HEK293 (cell line): ENCODE results near the gene BNC1.

Source experiments
- GLIS2 ChIP-seq: fragments of 450-650 bp; formaldehyde crosslinking; IDR thresholded peaks from 2 replicates; pipeline ENCODE4 v1.5.1; 2016; ENCODE audit warnings: missing biosample characterization, missing genetic modification characterization
- MZF1 ChIP-seq: fragments of 450-650 bp; formaldehyde crosslinking; IDR thresholded peaks from 2 replicates; pipeline ENCODE4 v1.5.1; 2017; ENCODE audit warnings: missing biosample characterization, missing genetic modification characterization, borderline replicate concordance
- PRDM4 ChIP-seq: fragments of 450-650 bp; formaldehyde crosslinking; IDR thresholded peaks from 2 replicates; pipeline ENCODE4 v1.5.1; 2017; ENCODE audit warnings: missing biosample characterization, missing genetic modification characterization
- REPIN1 ChIP-seq: fragments of 450-650 bp; formaldehyde crosslinking; IDR thresholded peaks from 2 replicates; pipeline ENCODE4 v1.5.1; 2017; ENCODE audit warnings: missing biosample characterization, missing genetic modification characterization, low read depth
- SALL2 ChIP-seq: fragments of 450-650 bp; formaldehyde crosslinking; IDR thresholded peaks from 2 replicates; pipeline ENCODE4 v1.5.0; 2017; ENCODE audit warnings: missing biosample characterization, mild to moderate bottlenecking, missing genetic modification characterization, borderline replicate concordance
- SP7 ChIP-seq: fragments of 450-650 bp; formaldehyde crosslinking; IDR thresholded peaks from 2 replicates; pipeline ENCODE4 v1.5.1; 2016; ENCODE audit warnings: missing biosample characterization, missing genetic modification characterization
- TSHZ1 ChIP-seq: fragments of 450-650 bp; formaldehyde crosslinking; IDR thresholded peaks from 2 replicates; pipeline ENCODE4 v1.5.1; 2016; ENCODE audit warnings: missing biosample characterization, missing genetic modification characterization, borderline replicate concordance
- ZBTB48 ChIP-seq: fragments of 450-650 bp; formaldehyde crosslinking; IDR thresholded peaks from 2 replicates; pipeline ENCODE4 v1.5.1; 2016; ENCODE audit warnings: missing biosample characterization, missing genetic modification characterization
- ZBTB7A ChIP-seq: fragments of 450-650 bp; formaldehyde crosslinking; IDR thresholded peaks from 2 replicates; pipeline ENCODE4 v1.5.1; 2016; ENCODE audit warnings: low read depth, missing biosample characterization, missing genetic modification characterization
- ZFP41 ChIP-seq: fragments of 450-650 bp; formaldehyde crosslinking; IDR thresholded peaks from 2 replicates; pipeline ENCODE4 v1.5.1; 2016; ENCODE audit warnings: missing biosample characterization, missing genetic modification characterization, borderline replicate concordance
- ZNF146 ChIP-seq: fragments of 450-650 bp; formaldehyde crosslinking; IDR thresholded peaks from 2 replicates; pipeline ENCODE4 v1.5.1; 2016; ENCODE audit warnings: missing biosample characterization, missing genetic modification characterization
- ZNF157 ChIP-seq: fragments of 450-650 bp; formaldehyde crosslinking; IDR thresholded peaks from 2 replicates; pipeline ENCODE4 v1.5.1; 2016; ENCODE audit warnings: missing biosample characterization, missing genetic modification characterization
- ZNF248 ChIP-seq: fragments of 450-650 bp; formaldehyde crosslinking; IDR thresholded peaks from 2 replicates; pipeline ENCODE4 v1.5.1; 2017; ENCODE audit warnings: missing biosample characterization, missing genetic modification characterization
- ZNF335 ChIP-seq: fragments of 450-650 bp; formaldehyde crosslinking; conservative IDR thresholded peaks from 2 replicates; pipeline ENCODE4 v1.5.1; 2016; ENCODE audit warnings: missing biosample characterization, missing genetic modification characterization
- ZNF366 ChIP-seq: fragments of 450-650 bp; formaldehyde crosslinking; conservative IDR thresholded peaks from 2 replicates; pipeline ENCODE4 v1.5.1; 2016; ENCODE audit warnings: missing biosample characterization, missing genetic modification characterization
- ZNF433 ChIP-seq: fragments of 450-650 bp; formaldehyde crosslinking; IDR thresholded peaks from 2 replicates; pipeline ENCODE4 v1.5.1; 2016; ENCODE audit warnings: missing biosample characterization, missing genetic modification characterization, low read depth
- ZNF510 ChIP-seq: fragments of 450-650 bp; formaldehyde crosslinking; IDR thresholded peaks from 2 replicates; pipeline ENCODE4 v1.5.1; 2018; ENCODE audit warnings: mild to moderate bottlenecking, missing genetic modification characterization, missing biosample characterization; ENCODE audit not compliant: insufficient replicate concordance
- ZNF549 ChIP-seq: fragments of 450-650 bp; IDR thresholded peaks from 2 replicates; pipeline ENCODE4 v1.5.1; 2018; ENCODE audit warnings: missing biosample characterization, missing genetic modification characterization, mild to moderate bottlenecking, inconsistent platforms, moderate library complexity
- ZNF654 ChIP-seq: fragments of 450-650 bp; formaldehyde crosslinking; IDR thresholded peaks from 2 replicates; pipeline ENCODE4 v1.5.1; 2016; ENCODE audit warnings: low read depth, missing biosample characterization, missing genetic modification characterization
- ZNF658 ChIP-seq: fragments of 450-650 bp; formaldehyde crosslinking; IDR thresholded peaks from 2 replicates; pipeline ENCODE4; 2016; ENCODE audit warnings: missing biosample characterization, missing genetic modification characterization
- ZNF664 ChIP-seq: fragments of 450-650 bp; formaldehyde crosslinking; IDR thresholded peaks from 2 replicates; pipeline ENCODE4 v1.5.1; 2016; ENCODE audit warnings: missing biosample characterization, missing genetic modification characterization
- ZNF76 ChIP-seq: fragments of 450-650 bp; formaldehyde crosslinking; IDR thresholded peaks from 2 replicates; pipeline ENCODE4; 2016; ENCODE audit warnings: low read depth, missing biosample characterization, missing genetic modification characterization, borderline replicate concordance
- ZNF768 ChIP-seq: fragments of 450-650 bp; formaldehyde crosslinking; IDR thresholded peaks from 2 replicates; pipeline ENCODE4 v1.5.1; 2018; ENCODE audit warnings: missing biosample characterization, mild to moderate bottlenecking, missing genetic modification characterization
- ZNF791 ChIP-seq: fragments of 450-650 bp; formaldehyde crosslinking; IDR thresholded peaks from 2 replicates; pipeline ENCODE4 v1.5.1; 2016; ENCODE audit warnings: missing biosample characterization, missing genetic modification characterization
- ZNF843 ChIP-seq: fragments of 450-650 bp; formaldehyde crosslinking; IDR thresholded peaks from 2 replicates; pipeline ENCODE4 v1.5.1; 2016; ENCODE audit warnings: missing biosample characterization, missing genetic modification characterization
- ZSCAN23 ChIP-seq: fragments of 450-650 bp; formaldehyde crosslinking; IDR thresholded peaks from 2 replicates; pipeline ENCODE4 v1.5.1; 2016; ENCODE audit warnings: missing biosample characterization, missing genetic modification characterization
- ZSCAN30 ChIP-seq: fragments of 450-650 bp; IDR thresholded peaks from 2 replicates; pipeline ENCODE4 v1.5.1; 2018; ENCODE audit warnings: missing biosample characterization, mild to moderate bottlenecking, missing genetic modification characterization, moderate library complexity
- TF ChIP-seq, protein P1 (sequence below): fragments of 450-650 bp; IDR thresholded peaks from 2 replicates; pipeline ENCODE4 v1.5.1; 2018; ENCODE audit warnings: missing biosample characterization, mild to moderate bottlenecking, missing genetic modification characterization
- TF ChIP-seq, protein P2 (sequence below): fragments of 450-650 bp; formaldehyde crosslinking; IDR thresholded peaks from 2 replicates; pipeline ENCODE4 v1.5.1; 2016; ENCODE audit warnings: missing biosample characterization, missing genetic modification characterization, low read depth
- TF ChIP-seq, protein P3 (sequence below): fragments of 450-650 bp; IDR thresholded peaks from 2 replicates; pipeline ENCODE4 v1.5.1; 2018; ENCODE audit warnings: missing biosample characterization, missing genetic modification characterization

Gene BNC1

GRCh38 chr15:83207009-83207659 is 77.3 kb downstream of the BNC1 start (continued):
- no peak for TF ChIP-seq PRDM4 (tag by site-specific recombination)
- TF ChIP-seq ZNF510 (tag by site-specific recombination): no peak
- peak; percentile 62 for TF ChIP-seq GLIS2 (tag by site-specific recombination)
- 0 out of 2 replicates have a peak, but pooled peaks have one; percentile 47 for TF ChIP-seq ZNF76 (tag by site-specific recombination)
- no peak for TF ChIP-seq ZNF768 (tag by site-specific recombination)
- TF ChIP-seq ZNF843: no peak
- no peak for TF ChIP-seq ZNF248
- TF ChIP-seq ZNF335 (tag by site-specific recombination): peak; percentile 63; the same call in 1 of the 2 replicates
- peak; percentile 11; the same call in 1 of the 2 replicates for TF ChIP-seq SP7 (tag by site-specific recombination)
- TF ChIP-seq ZNF791: no peak
- TF ChIP-seq, protein P1, sequence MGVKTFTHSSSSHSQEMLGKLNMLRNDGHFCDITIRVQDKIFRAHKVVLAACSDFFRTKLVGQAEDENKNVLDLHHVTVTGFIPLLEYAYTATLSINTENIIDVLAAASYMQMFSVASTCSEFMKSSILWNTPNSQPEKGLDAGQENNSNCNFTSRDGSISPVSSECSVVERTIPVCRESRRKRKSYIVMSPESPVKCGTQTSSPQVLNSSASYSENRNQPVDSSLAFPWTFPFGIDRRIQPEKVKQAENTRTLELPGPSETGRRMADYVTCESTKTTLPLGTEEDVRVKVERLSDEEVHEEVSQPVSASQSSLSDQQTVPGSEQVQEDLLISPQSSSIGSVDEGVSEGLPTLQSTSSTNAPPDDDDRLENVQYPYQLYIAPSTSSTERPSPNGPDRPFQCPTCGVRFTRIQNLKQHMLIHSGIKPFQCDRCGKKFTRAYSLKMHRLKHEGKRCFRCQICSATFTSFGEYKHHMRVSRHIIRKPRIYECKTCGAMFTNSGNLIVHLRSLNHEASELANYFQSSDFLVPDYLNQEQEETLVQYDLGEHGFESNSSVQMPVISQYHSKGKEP (tag by site-specific recombination): no peak
- TF ChIP-seq ZBTB48 (tag by site-specific recombination): no peak
- TF ChIP-seq SALL2: no peak
- TF ChIP-seq REPIN1: no peak
- TF ChIP-seq ZNF146 (tag by site-specific recombination): no peak
- TF ChIP-seq ZFP41 (tag by site-specific recombination): no peak
- no peak for TF ChIP-seq ZNF366 (tag by site-specific recombination)
- TF ChIP-seq TSHZ1 (tag by site-specific recombination): no peak
- no peak for TF ChIP-seq ZBTB7A (tag by site-specific recombination)
- TF ChIP-seq, protein P2, sequence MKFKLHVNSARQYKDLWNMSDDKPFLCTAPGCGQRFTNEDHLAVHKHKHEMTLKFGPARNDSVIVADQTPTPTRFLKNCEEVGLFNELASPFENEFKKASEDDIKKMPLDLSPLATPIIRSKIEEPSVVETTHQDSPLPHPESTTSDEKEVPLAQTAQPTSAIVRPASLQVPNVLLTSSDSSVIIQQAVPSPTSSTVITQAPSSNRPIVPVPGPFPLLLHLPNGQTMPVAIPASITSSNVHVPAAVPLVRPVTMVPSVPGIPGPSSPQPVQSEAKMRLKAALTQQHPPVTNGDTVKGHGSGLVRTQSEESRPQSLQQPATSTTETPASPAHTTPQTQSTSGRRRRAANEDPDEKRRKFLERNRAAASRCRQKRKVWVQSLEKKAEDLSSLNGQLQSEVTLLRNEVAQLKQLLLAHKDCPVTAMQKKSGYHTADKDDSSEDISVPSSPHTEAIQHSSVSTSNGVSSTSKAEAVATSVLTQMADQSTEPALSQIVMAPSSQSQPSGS: no peak
- no peak for TF ChIP-seq ZNF157 (tag by site-specific recombination)
- no peak for TF ChIP-seq ZNF549 (tag by site-specific recombination)
- no peak for TF ChIP-seq ZNF664 (tag by site-specific recombination)
- TF ChIP-seq, protein P3, sequence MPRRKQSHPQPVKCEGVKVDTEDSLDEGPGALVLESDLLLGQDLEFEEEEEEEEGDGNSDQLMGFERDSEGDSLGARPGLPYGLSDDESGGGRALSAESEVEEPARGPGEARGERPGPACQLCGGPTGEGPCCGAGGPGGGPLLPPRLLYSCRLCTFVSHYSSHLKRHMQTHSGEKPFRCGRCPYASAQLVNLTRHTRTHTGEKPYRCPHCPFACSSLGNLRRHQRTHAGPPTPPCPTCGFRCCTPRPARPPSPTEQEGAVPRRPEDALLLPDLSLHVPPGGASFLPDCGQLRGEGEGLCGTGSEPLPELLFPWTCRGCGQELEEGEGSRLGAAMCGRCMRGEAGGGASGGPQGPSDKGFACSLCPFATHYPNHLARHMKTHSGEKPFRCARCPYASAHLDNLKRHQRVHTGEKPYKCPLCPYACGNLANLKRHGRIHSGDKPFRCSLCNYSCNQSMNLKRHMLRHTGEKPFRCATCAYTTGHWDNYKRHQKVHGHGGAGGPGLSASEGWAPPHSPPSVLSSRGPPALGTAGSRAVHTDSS (tag by site-specific recombination): 0 out of 2 replicates have a peak, but pooled peaks have one; percentile 13
- TF ChIP-seq ZNF654 (tag by site-specific recombination): no peak
- no peak for TF ChIP-seq ZNF433 (tag by site-specific recombination)
- TF ChIP-seq ZSCAN23 (tag by site-specific recombination): no peak
- no peak for TF ChIP-seq MZF1 (tag by site-specific recombination)
- TF ChIP-seq ZNF658 (tag by site-specific recombination): no peak
- TF ChIP-seq ZSCAN30 (tag by site-specific recombination): peak; percentile 45; the same call in 1 of the 2 replicates
